Spleen (tissue), 11 donors: Measurements from ENCODE around the gene DDX43. TPM values are rescaled to one million over a fixed set of nuclear protein-coding genes. Genes with fewer than 3 reads are reported as not detected.
"Not testable (repeated sequence)": the region's sequence is repeated elsewhere in the genome, so short reads cannot be mapped to it uniquely, and the experiment has no call there.

Experiments used
- DNase-seq: peaks from one replicate; pipeline ENCODE4 v3.0.0-alpha.2; 2020
- H3K27ac ChIP-seq, 8 donors: fragments of 200-600 bp; sonication (generic) in 7 of 8; 1 replicate in 4 of 8; 2 replicates in 4 of 8; pipeline versions ENCODE4 v1.5.0 to v1.8.0; 2016 to 2021; ENCODE audit warnings: inconsistent platforms in 4 of 8, mild to moderate bottlenecking in 4 of 8, moderate library complexity in 1 of 8
- H3K27me3 ChIP-seq, 7 donors: fragments of 200-600 bp; sonication (generic) in 6 of 7; replicated peaks in 1 of 7; 1 replicate in 4 of 7; 2 replicates in 3 of 7; pipeline versions ENCODE4 v1.5.0 to v1.8.0; 2016 to 2021; ENCODE audit warnings: inconsistent platforms in 3 of 7, mild to moderate bottlenecking in 1 of 7
- H3K36me3 ChIP-seq, 6 donors: fragments of 200-600 bp; sonication (generic) in 5 of 6; 1 replicate in 4 of 6; 2 replicates in 2 of 6; pipeline versions ENCODE4 v1.5.0 to v1.8.0; 2016 to 2021; ENCODE audit warnings: inconsistent platforms in 2 of 6
- H3K4me1 ChIP-seq, 6 donors: fragments of 200-600 bp; sonication (generic) in 5 of 6; 1 replicate in 3 of 6; 2 replicates in 3 of 6; pipeline versions ENCODE4 v1.5.0 to v1.8.0; 2016 to 2021; ENCODE audit warnings: inconsistent platforms in 3 of 6
- H3K4me3 ChIP-seq, 8 donors: fragments of 200-600 bp; sonication (generic) in 7 of 8; 1 replicate in 4 of 8; 2 replicates in 4 of 8; pipeline versions ENCODE4 v1.5.0 to v1.8.0; 2016 to 2021; ENCODE audit warnings: inconsistent platforms in 4 of 8, mild to moderate bottlenecking in 4 of 8, moderate library complexity in 2 of 8
- H3K9me3 ChIP-seq, 8 donors: fragments of 200-600 bp; sonication (generic) in 7 of 8; 1 replicate in 4 of 8; 2 replicates in 4 of 8; pipeline versions ENCODE4 v1.5.0 to v1.8.0; 2016 to 2021; ENCODE audit warnings: inconsistent platforms in 4 of 8
- CTCF ChIP-seq, 11 experiments: fragments of 200-600 bp in 7 of 11; fragments of 450-650 bp in 4 of 11; sonication (generic) in 4 of 11; IDR thresholded peaks in 8 of 11; conservative IDR thresholded peaks in 3 of 11; 1 replicate in 7 of 11; 2 replicates in 4 of 11; pipeline versions ENCODE4 v1.4.0 to v1.8.0; 2016 to 2021; ENCODE audit warnings: antibody characterized with exemption in 11 of 11, inconsistent platforms in 4 of 11, mild to moderate bottlenecking in 1 of 11
- POLR2A ChIP-seq, 3 donors: fragments of 450-650 bp; IDR thresholded peaks; one replicate each; pipeline ENCODE4 v1.5.1; 2017; ENCODE audit warnings: antibody characterized with exemption in 3 of 3, mild to moderate bottlenecking in 1 of 3
- POLR2AphosphoS5 ChIP-seq, 3 donors: sonication (generic); formaldehyde crosslinking; IDR thresholded peaks; one replicate each; pipeline ENCODE4 v1.5.1; 2017; ENCODE audit warnings: antibody characterized with exemption in 3 of 3
- WGBS, 5 donors: extraction: QIAGEN DNeasy Blood & Tissue Kit in 3 of 5; methylation state at CpG; one replicate each; pipeline versions ENCODE4 v1.1.5 to v1.1.7; 2013 to 2018; 5-methylcytosine and 5-hydroxymethylcytosine counted together
- intact Hi-C: fragments of 100-400 bp; cut with DNase I; formaldehyde crosslinking; loops from one replicate; pipeline ENCODE4 v1.15.0; 2023; ENCODE audit warnings: low total_unique reads
- polyA plus RNA-seq, 3 donors: library from polyadenylated mRNA; stranded (reverse); fragments of 200-250 nt; gene quantifications; one replicate each; pipeline ENCODE4 v1.2.1, GENCODE V29; 2013
- total RNA-seq, 7 donors: library from RNA; depleted of rRNA in 3 of 7; stranded (reverse); fragments of >200 nt in 3 of 7; fragmentation: NEBNext Ultra II Directional in 4 of 7; extraction: Animal tissue kit (Norgen Biotek cat#: 25700) in 4 of 7; gene quantifications; one replicate each; pipeline versions ENCODE4 v1.1.0 to v1.2.1, GENCODE V29; 2016 to 2021
- donor health status: healthy with polysubstance abuse.
- donor health status: DM: no; HTN: no; CAD: no; lungs with moderate emphysema.
- donor health status: DM: no; HTN: no; CAD: no.
- donor health status: Bipolar disorder and iron deficiency.
- donor health status: healthy.
- donor health status: DM: no; HTN: no; CAD: no.
- donor health status: DM: yes; HTN: yes; CAD: no.

DDX43 gene
- total and polyA plus RNA-seq, 10 donors: 0.34 to 1.5 (median 1.0) TPM

DNA sequence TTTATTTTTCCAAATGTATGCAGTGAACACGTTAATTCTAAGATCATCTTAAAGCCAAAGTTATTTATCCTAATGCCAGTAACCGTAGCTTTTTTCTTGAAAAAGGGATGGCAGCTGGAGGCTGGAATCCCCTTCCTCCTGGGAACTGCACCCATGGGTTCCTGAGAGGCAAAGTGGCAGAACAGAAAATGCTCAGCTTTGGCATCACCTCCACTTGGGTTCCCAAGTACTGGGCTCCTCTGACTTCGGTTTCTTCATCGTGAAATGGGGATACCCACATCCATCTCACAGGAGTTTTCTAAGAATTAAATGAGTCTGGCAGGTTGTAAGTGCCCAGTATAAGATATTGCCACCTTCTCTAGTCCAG is 6.2 kb upstream of the DDX43 start:
- TF ChIP-seq POLR2A (IDR thresholded peaks at IDR 0.05): no peak
- TF ChIP-seq POLR2AphosphoS5 (IDR thresholded peaks at IDR 0.05): no peak
- no peak for TF ChIP-seq CTCF (IDR thresholded peaks at IDR 0.05 in 8 of 11, conservative IDR thresholded peaks at IDR 0.05 in 3 of 11)
- H3K36me3 ChIP-seq: no peaks in the 10 kb centered on the region
- no peak for DNase-seq
- peak overlapping the region in 3 of 8 donors; percentile 76 to 83 (median 78) for H3K27ac ChIP-seq
- peak overlapping the region; percentile 44 to 72 (median 48) for H3K4me3 ChIP-seq
- no peaks in the 10 kb centered on the region for H3K27me3 ChIP-seq
- H3K9me3 ChIP-seq: no peaks in the 10 kb centered on the region
- H3K4me1 ChIP-seq: peaks cover 3 to 20% (median 9%) of the 10 kb centered on the region in 6 donors
- 46 to 52% (median 48%) methylated on average over 4 of the region's 4 CpGs for WGBS, 5 donors
- intact Hi-C loops: no loop called here

GRCh38 chr6:73388800-73389512 is 5.7 kb upstream of the DDX43 start:
- 1 to 3% (median 2%) methylated on average over 37 to 38 of the region's 38 CpGs for WGBS, 5 donors
- intact Hi-C loops: no loop called here
- peak overlapping the region; percentile 44 to 72 (median 48) for H3K4me3 ChIP-seq
- H3K27ac ChIP-seq: peak overlapping the region in 7 of 8 donors; percentile 58 to 83 (median 70)
- DNase-seq: peak; percentile 87
- TF ChIP-seq POLR2AphosphoS5 (IDR thresholded peaks at IDR 0.05) (peak in 1 of 3 donors; percentile 38), POLR2A (IDR thresholded peaks at IDR 0.05) (no peak), CTCF (IDR thresholded peaks at IDR 0.05 in 8 of 11, conservative IDR thresholded peaks at IDR 0.05 in 3 of 11) (peak in 9 of 11 experiments; percentile 12 to 51 (median 39))
- H3K36me3 ChIP-seq: no peaks in the 10 kb centered on the region
- no peaks in the 10 kb centered on the region for H3K9me3 ChIP-seq
- H3K4me1 ChIP-seq: peaks cover 3 to 20% (median 9%) of the 10 kb centered on the region in 6 donors
- no peaks in the 10 kb centered on the region for H3K27me3 ChIP-seq

- Histone ChIP-seq H3K4me3 (no peak overlapping the region), H3K27me3 (no peaks in the 10 kb centered on the region), H3K9me3 (no peaks in the 10 kb centered on the region), H3K36me3 (no peaks in the 10 kb centered on the region), H3K27ac (no peak overlapping the region), H3K4me1 (peaks cover 3 to 20% (median 9%) of the 10 kb centered on the region in 6 donors)
- intact Hi-C loops: no loop called here
- DNase-seq: no peak
- WGBS, 5 donors: 79 to 87% (median 85%) methylated on average over 10 of the region's 10 CpGs
- no peak for TF ChIP-seq CTCF (IDR thresholded peaks at IDR 0.05 in 8 of 11, conservative IDR thresholded peaks at IDR 0.05 in 3 of 11)
- TF ChIP-seq POLR2A (IDR thresholded peaks at IDR 0.05): no peak
- TF ChIP-seq POLR2AphosphoS5 (IDR thresholded peaks at IDR 0.05): no peak
Measured at GRCh38 chr6:73389854-73390253, 4.8 kb upstream of the DDX43 start.

GRCh38 chr6:73391675-73392074 is 3.0 kb upstream of the DDX43 start:
- Histone ChIP-seq H3K4me3 (no peak overlapping the region), H3K27ac (no peak overlapping the region), H3K4me1 (peaks cover 3 to 20% (median 9%) of the 10 kb centered on the region in 6 donors), H3K27me3 (no peaks in the 10 kb centered on the region), H3K36me3 (no peaks in the 10 kb centered on the region), H3K9me3 (no peaks in the 10 kb centered on the region)
- no peak for DNase-seq
- TF ChIP-seq CTCF (IDR thresholded peaks at IDR 0.05 in 8 of 11, conservative IDR thresholded peaks at IDR 0.05 in 3 of 11) (no peak), POLR2A (IDR thresholded peaks at IDR 0.05) (no peak), POLR2AphosphoS5 (IDR thresholded peaks at IDR 0.05) (no peak)
- WGBS, 5 donors: 66 to 85% (median 74%) methylated on average over 2 of the region's 2 CpGs
- intact Hi-C loops: no loop called here

DNA sequence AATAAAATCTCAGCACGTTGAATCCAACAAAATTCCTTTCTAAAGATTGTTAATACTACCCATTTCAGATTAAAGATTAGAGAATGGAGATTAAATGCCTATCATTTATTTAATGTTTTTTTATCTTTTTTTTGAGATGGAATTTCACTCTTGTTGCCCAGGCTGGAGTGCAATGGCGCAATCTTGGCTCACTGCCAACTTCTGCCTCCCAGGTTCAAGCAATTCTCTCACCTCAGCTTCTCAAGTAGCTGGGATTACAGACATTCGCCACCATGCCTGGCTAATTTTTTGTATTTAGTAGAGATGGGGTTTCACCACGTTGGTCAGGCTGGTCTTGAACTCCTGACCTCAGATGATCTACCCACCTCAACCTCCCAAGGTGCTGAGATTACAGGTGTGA is 2.4 kb upstream of the DDX43 start:
- peaks cover 3 to 20% (median 9%) of the 10 kb centered on the region in 6 donors for H3K4me1 ChIP-seq
- H3K9me3 ChIP-seq, intact Hi-C loops, H3K36me3 ChIP-seq, H3K4me3 ChIP-seq, H3K27me3 ChIP-seq, H3K27ac ChIP-seq, DNase-seq: not testable (repeated sequence)
- WGBS, 5 donors: 81 to 87% (median 85%) methylated on average over 4 of the region's 4 CpGs
